OCI-LY7 (cell line): ENCODE results near the gene GPRC5B. TPM values are rescaled to one million over a fixed set of nuclear protein-coding genes. Genes with fewer than 3 reads are reported as not detected.

Experiments
- BruUV-seq: library from RNA; stranded (reverse); fragments of 400-500 nt; replicated peaks from 2 replicates; lab custom pipeline; 2021; lab: Mats Ljungman, UMichigan
- CTCF ChIA-PET: fragments of 300-600 bp; sonication (Branson Sonifier 250); formaldehyde crosslinking; loops from one replicate; lab custom pipeline; 2022; ENCODE audit warnings: antibody characterized with exemption; ENCODE audit not compliant: unreplicated experiment; lab: Charles Lee
- POLR2A ChIA-PET: fragments of 300-600 bp; sonication (Branson Sonifier 250); formaldehyde crosslinking; loops from one replicate; lab custom pipeline; 2022; ENCODE audit warnings: antibody characterized with exemption; lab: Charles Lee
- DNase-seq: peaks from one replicate; pipeline ENCODE4 v3.0.0-alpha.2; 2015; ENCODE audit warnings: low spot score
- H2AFZ ChIP-seq: fragments of 200-600 bp; sonication (generic), shearing (Covaris generic); 2 replicates; pipeline ENCODE4 v1.6.1; 2014; ENCODE audit warnings: mild to moderate bottlenecking, antibody characterized with exemption, low read length, moderate library complexity
- H3K27ac ChIP-seq: fragments of 200-600 bp; sonication (generic); 2 replicates; pipeline ENCODE4 v1.5.1; 2014; ENCODE audit warnings: mixed run types, low read depth, mild to moderate bottlenecking, moderate library complexity, low read length, inconsistent platforms; ENCODE audit not compliant: poor library complexity, severe bottlenecking
- H3K36me3 ChIP-seq: fragments of 200-600 bp; sonication (generic); 2 replicates; pipeline ENCODE4 v1.6.1; 2014; ENCODE audit warnings: mild to moderate bottlenecking, antibody characterized with exemption, low read length, moderate library complexity, mixed read lengths; ENCODE audit not compliant: insufficient read depth
- H3K4me1 ChIP-seq: fragments of 200-600 bp; sonication (generic); 2 replicates; pipeline ENCODE4 v1.5.1; 2014; ENCODE audit warnings: mild to moderate bottlenecking, low read length; ENCODE audit not compliant: insufficient read depth, poor library complexity, severe bottlenecking
- H3K4me2 ChIP-seq: fragments of 200-600 bp; sonication (generic); 2 replicates; pipeline ENCODE4 v1.6.1; 2014; ENCODE audit warnings: mild to moderate bottlenecking, low read length
- H3K4me3 ChIP-seq: fragments of 200-600 bp; sonication (generic); 2 replicates; pipeline ENCODE4 v1.5.1; 2014; ENCODE audit warnings: mild to moderate bottlenecking, low read depth, low read length; ENCODE audit not compliant: poor library complexity, severe bottlenecking
- H3K79me2 ChIP-seq: fragments of 200-600 bp; sonication (generic); 2 replicates; pipeline ENCODE4 v1.6.1; 2016; ENCODE audit warnings: low read depth, mild to moderate bottlenecking, low read length, moderate library complexity, mixed read lengths; ENCODE audit not compliant: insufficient read depth
- H3K9me2 ChIP-seq: fragments of 200-600 bp; sonication (generic); 2 replicates; pipeline ENCODE4 v1.6.1; 2016; ENCODE audit warnings: mild to moderate bottlenecking, low read length, mixed read lengths; ENCODE audit not compliant: insufficient read depth
- H3K9me3 ChIP-seq: fragments of 200-600 bp; sonication (generic); 2 replicates; pipeline ENCODE4 v1.6.1; 2014; ENCODE audit warnings: mild to moderate bottlenecking, mixed run types, low read length, mixed read lengths
- H4K20me1 ChIP-seq: fragments of 200-600 bp; sonication (generic); 2 replicates; pipeline ENCODE4 v1.6.1; 2014; ENCODE audit warnings: mild to moderate bottlenecking, antibody characterized with exemption, low read length, moderate library complexity, mixed read lengths; ENCODE audit not compliant: insufficient read depth
- EZH2phosphoT487 ChIP-seq: fragments of 200-600 bp; sonication (generic); IDR thresholded peaks from 2 replicates; pipeline ENCODE4 v1.6.1; 2018; ENCODE audit warnings: low read depth, borderline replicate concordance, mild to moderate bottlenecking, mixed run types, antibody characterized with exemption, low read length, moderate library complexity, mixed read lengths
- intact Hi-C: fragments of 100-400 bp; cut with micrococcal nuclease; formaldehyde crosslinking; loops from one replicate; pipeline ENCODE4 v1.10.0; 2022; ENCODE audit not compliant: unreplicated experiment
- total RNA-seq, 2 experiments: library from RNA; depleted of rRNA in 1 of 2; stranded (reverse); fragments of >200 nt in 1 of 2; shearing (Covaris generic) in 1 of 2; gene quantifications; 2 replicates each; pipeline ENCODE4 v1.2.3, GENCODE V29; 2014 to 2022
- TF ChIP-seq, protein P1 (sequence below): fragments of 200-600 bp; sonication (generic); conservative IDR thresholded peaks from 2 replicates; pipeline ENCODE4 v1.5.1; 2014; ENCODE audit warnings: mild to moderate bottlenecking, antibody characterized with exemption, low read length, moderate library complexity, mixed read lengths

Gene GPRC5B
- total RNA-seq, 2 experiments from 2014 or later, result not detected

- Histone ChIP-seq H3K4me3 (no peak overlapping the region), H3K36me3 (no peaks in the 10 kb centered on the region), H3K9me3 (no peaks in the 10 kb centered on the region), H3K9me2 (no peaks in the 10 kb centered on the region), H3K4me1 (no peaks in the 10 kb centered on the region), H4K20me1 (no peaks in the 10 kb centered on the region), H3K4me2 (no peak overlapping the region), H2AFZ (no peak overlapping the region), H3K27ac (no peak overlapping the region), H3K79me2 (no peaks in the 10 kb centered on the region)
- DNase-seq, result no peak
- intact Hi-C loops, result no loop called here
- BruUV-seq, result no TSS peak
- CTCF ChIA-PET, result no interaction called here
- POLR2A ChIA-PET, result no interaction called here
- TF ChIP-seq, protein P1, sequence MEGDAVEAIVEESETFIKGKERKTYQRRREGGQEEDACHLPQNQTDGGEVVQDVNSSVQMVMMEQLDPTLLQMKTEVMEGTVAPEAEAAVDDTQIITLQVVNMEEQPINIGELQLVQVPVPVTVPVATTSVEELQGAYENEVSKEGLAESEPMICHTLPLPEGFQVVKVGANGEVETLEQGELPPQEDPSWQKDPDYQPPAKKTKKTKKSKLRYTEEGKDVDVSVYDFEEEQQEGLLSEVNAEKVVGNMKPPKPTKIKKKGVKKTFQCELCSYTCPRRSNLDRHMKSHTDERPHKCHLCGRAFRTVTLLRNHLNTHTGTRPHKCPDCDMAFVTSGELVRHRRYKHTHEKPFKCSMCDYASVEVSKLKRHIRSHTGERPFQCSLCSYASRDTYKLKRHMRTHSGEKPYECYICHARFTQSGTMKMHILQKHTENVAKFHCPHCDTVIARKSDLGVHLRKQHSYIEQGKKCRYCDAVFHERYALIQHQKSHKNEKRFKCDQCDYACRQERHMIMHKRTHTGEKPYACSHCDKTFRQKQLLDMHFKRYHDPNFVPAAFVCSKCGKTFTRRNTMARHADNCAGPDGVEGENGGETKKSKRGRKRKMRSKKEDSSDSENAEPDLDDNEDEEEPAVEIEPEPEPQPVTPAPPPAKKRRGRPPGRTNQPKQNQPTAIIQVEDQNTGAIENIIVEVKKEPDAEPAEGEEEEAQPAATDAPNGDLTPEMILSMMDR, result no peak
- TF ChIP-seq EZH2phosphoT487, result no peak
Observed at GRCh38 chr16:19923396-19923795, 38.7 kb upstream of the GPRC5B start.

DNA sequence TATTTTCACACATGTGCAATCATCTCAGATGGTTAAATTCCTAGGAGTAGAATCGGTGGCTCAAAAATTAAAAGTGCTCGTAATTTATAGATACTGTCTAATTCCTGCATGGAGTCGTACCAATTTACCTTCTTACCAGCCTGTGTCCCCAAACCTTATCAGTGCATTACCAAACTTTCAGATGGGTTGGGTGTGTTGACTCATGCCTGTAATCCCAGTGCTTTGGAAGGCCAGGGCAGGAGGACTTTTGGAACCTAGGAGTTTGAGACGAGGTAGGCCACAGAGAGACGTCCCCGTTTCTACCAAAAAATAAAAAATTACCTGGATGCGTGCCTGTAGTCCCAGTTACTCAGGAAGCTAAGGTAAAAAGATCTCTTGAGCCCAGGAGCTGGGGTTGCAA, 34.5 kb upstream of the GPRC5B start:
- intact Hi-C loops, result no loop called here
- Histone ChIP-seq H3K27ac (no peak overlapping the region), H3K79me2 (no peaks in the 10 kb centered on the region), H3K4me1 (no peaks in the 10 kb centered on the region), H3K4me2 (no peak overlapping the region), H3K4me3 (no peak overlapping the region), H3K9me2 (no peaks in the 10 kb centered on the region), H4K20me1 (no peaks in the 10 kb centered on the region), H3K36me3 (no peaks in the 10 kb centered on the region), H2AFZ (no peak overlapping the region), H3K9me3 (no peaks in the 10 kb centered on the region)
- TF ChIP-seq, protein P1, result no peak
- TF ChIP-seq EZH2phosphoT487, result no peak
- ChIA-PET POLR2A (interaction anchor here (0.7 kb wide), 1 partner anchor 56 kb away, joined by 3 read pairs; no protein-coding TSS in a partner anchor), CTCF (no interaction called here)
- no peak for DNase-seq
- no TSS peak for BruUV-seq

DNA sequence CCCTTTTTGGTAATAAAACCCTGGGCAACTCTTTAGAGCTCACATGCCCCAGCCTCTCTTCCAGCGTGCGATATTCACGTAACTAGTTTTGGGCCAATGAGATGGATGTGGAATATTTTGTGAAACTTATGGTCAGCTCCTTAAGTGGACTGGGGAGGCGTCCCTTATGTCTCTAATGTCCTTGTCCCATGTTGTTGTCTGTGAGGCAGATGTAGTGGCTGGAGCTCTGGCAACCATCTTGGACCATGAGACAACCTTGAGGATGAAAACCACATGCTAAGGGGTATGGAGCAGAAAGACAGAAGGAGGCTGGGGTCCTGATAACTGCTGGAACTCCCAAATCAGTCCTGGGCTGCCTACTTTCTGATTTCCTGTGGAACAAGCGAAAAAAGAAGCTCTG, 31.4 kb upstream of the GPRC5B start:
- Histone ChIP-seq H2AFZ (no peak overlapping the region), H3K9me3 (no peaks in the 10 kb centered on the region), H3K79me2 (no peaks in the 10 kb centered on the region), H3K36me3 (no peaks in the 10 kb centered on the region), H4K20me1 (no peaks in the 10 kb centered on the region), H3K4me2 (no peak overlapping the region), H3K27ac (no peak overlapping the region), H3K4me1 (no peaks in the 10 kb centered on the region), H3K9me2 (no peaks in the 10 kb centered on the region), H3K4me3 (no peak overlapping the region)
- POLR2A ChIA-PET, result no interaction called here
- CTCF ChIA-PET, result no interaction called here
- TF ChIP-seq, protein P1, result no peak
- TF ChIP-seq EZH2phosphoT487, result no peak
- no TSS peak for BruUV-seq
- intact Hi-C loops, result no loop called here
- DNase-seq, result no peak
